Stimulated activated naive CD4-positive, alpha-beta T cell (primary cell): ENCODE data around the gene TBC1D16.

Experiments
- DNase-seq, 6 experiments: peaks; one replicate each; lab custom pipeline; 2025; lab: John Stamatoyannopoulos, UW

TBC1D16 gene

GRCh38 chr17:79950751-79951150, 84.9 kb downstream of the TBC1D16 start:
- no peak for DNase-seq

DNA sequence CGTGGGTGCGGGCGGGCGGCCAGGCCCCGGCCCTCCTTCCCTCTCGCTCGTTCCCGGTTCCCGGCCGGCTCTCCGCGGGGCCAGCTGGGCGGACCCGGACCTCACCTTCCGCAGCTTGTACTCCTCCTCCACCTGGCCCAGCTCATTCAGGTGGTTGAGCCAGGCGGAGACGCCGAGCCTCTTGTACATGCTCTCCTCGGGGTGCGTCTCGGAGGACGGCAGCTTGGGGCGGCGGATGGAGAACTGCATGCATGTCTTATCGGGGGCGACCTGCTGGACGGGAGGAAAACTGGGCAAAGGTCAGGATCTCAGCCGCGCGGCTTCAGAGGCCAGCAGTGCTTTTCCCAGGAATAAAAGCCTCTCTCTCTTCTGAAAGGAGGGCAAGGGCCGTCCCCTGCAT, 85.4 kb downstream of the TBC1D16 start:
- DNase-seq = no peak

DNA sequence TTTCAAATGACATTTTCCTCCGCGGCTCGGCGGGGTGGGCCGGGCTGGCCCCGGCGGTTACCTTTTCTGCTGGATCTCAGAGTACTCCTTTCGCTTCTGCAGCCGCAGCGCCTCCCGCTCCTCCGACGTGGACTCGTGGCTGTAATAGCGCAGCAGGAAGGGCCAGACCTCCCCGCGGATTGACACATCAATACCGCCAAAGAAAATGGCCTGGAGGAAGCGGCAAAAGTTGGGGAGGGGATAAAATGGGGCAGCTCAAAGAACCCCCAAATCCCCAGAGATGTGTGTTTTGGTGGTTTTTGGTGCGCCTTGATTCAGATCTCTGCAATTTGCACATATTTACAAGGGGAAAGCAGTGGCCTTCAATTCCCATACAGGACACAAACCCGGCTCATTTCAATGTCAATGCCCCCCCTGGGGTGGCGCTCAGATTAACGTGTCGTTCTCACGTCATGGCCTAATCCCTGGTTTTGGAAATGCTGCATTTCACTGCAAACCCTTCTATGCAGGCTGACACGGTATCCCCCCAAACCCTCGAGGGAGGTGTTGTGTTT, 85.9 kb downstream of the TBC1D16 start:
- DNase-seq = no peak

DNA sequence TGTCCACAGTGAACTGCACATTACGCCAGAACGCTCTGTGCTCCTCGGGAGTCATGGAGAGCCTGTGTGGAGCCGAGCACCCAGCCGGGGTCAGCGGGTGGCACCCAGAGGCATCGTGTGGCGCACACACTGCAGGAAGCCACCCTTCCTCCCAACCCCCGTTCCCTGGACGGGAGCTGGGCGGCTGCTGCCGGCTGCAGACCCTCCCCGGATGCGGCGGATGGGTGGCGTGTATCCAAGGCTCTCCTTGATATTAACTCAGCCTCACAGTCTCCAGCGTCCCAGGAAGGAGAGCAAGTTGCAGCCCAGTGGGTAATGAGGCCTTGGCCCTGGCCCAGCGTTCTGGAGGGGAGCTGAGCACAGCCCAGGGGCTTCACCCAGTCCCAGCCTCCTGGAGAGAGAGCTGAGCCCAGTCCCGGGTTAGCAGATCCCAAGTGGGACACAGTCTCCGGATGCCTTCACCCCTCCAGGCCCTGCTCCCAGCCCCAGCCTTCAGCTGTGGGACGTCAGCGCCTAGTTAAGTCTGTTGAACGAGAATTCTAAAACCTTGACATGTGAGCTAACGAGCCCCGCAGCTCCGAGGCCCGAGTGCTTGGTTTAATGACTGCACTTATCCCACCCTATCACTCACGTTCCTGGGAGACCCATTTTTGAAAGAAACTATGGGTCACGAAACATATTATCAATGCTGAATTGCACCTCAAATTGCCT, 86.6 kb downstream of the TBC1D16 start:
- DNase-seq = no peak

DNA sequence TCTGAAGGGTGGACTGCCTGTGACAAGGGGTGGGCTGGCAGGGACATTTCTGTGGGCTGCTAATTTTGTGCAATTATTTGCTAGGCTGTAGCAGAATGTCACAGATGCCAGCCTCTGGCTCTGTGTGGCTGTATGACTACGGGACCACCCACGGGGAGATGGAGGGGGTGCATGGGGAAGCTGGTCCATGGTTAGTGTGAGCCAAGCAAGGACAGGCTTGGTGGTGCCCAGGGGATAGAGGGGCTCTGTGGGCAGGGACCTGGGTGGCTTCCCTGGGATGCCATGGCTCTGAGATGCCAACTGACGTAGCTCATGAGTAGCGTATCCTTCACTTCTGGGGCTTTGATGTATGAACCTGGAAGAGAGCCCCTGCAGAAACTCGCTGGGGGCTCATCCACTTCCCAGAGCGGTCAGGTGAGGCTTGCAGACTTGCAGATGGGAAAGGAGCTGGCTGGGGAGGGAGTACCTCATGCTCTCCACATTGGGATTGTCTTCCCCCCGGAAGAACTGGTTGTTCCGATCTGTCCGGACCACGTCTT, 87.2 kb downstream of the TBC1D16 start:
- DNase-seq = no peak

DNA sequence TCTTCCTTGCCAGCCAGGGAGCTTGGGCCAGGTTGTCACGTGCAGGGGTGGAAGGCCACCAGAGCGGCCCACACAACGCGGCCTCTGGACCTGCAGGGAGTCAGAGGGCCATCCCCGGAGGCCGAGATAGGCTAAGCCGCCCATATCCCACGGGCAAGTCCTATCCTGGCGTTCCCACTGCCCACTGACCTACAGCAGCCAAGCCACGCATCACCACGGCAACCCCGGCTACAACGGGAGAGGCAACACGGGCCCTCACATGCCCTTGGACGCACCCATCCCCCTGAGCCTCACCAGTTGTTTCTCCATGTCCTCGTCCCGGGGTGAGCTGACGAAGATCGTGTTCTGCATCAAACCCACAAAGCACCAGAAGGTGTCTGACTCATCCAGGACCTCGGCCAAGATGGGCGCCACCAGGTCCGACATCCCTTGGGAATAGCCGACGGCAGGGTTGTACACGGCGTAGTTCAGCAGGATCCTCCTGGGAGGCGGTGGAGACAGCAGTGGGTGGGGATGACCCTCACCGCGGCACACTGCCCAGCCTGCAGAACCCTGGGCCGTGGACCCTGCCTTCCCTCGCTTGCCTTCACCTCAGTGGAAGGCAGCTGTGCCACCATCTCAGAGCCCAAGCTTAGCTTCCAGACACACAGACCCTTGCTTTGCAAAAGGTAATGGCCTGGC, 88.2 kb downstream of the TBC1D16 start:
- no peak for DNase-seq

DNA sequence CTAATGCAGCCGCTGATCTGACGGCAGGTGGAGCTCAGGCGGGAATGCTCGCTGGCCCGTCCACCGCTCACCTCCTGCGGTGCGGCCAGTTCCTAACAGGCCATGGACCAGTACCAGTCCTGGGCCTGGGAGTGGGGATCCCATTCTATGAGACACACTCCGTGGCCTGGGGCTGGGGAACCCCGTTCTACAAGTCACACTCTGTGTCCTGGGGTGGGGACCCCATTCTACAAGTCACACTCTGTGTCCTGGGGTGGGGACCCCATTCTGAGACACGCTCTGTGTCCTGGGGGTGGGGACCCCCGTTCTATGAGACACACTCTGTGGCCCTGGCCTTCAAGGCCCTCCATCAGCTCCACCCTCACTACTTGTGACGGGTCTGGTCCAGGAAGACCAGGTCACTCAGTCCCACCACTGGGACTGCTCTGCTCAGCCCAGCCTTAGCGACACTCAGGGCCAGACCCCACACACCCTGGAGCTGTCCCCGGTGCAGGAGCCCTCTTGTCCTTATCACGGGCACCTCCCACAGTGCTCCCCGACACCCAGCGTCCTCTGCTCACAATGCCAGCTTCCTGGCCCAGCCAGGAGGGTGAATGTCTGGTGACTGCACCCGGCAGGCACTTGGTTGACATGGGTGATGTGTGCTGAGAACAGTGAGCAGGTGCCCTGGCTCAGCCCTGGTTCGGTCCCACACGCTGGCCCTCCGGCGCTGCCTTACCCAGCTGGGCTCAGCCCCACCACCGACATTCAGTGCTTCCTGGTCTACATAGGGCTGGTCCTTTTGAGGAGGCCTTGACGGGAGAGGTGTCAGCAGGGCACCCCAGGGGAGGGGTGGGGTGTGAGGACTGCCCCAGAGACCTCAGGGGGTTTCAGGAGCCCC, 89.1 kb downstream of the TBC1D16 start:
- DNase-seq = no peak

DNA sequence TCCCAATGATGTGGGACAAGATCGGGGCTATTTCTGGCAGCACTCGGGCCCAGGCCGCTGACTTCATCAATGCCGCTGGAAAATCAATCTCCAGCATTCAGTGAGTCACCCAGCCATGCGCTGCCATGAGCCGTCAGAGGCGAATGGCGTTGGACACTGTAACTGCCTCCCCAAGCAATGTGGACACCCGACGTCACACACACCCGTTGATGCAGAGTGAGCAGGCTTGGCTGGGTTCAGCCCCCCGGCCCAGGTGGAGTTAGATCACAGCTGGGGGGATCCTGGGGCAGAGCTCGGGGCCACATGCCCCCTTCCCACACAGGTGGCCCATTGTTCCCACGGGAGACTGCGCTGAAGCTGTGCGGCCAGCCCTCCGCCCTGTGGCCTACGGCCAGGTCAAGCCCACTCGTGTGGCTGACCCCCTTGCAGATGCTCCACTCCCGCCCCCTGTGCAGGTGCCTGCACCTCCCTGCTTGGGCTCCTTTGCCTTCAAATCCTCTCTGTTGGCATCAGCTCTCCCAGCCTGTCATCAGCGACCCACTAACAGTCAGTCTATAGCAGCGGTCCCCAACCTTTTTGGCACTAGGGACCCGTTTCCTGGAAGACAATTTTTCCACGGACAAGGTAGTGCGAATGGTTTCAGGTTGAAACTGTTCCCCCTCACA, 89.9 kb downstream of the TBC1D16 start:
- DNase-seq = no peak

GRCh38 chr17:79944821-79945391, 90.8 kb downstream of the TBC1D16 start:
- no peak for DNase-seq

DNA sequence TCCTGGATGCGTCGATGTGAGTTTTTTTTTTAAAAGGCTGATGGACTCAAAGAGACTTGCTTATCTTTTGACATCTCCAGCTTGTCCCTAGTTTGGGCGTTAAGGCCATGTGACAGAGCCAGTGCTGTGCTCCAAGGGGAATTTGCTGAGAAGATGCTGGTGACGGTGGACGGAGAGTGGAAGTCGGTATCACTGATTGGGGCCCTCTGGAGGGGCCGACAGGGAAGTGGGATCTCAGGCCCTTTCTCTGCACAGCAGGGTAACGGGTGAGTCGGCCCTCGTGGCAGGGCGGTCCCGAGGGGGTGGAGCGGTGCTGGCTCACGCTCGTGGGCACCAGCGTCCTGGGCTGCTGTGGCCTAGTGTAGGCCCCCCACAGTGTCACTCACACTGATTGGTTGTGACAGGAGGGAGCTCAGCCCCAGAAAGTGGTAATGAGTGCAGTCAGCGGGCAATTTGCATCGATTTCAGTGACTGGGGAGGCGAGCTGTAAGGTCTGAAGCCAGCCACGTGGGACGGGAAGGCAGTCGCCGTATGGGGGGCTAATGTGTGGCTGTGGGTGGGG, 91.3 kb downstream of the TBC1D16 start:
- no peak for DNase-seq

GRCh38 chr17:79943347-79944241, 92.1 kb downstream of the TBC1D16 start:
- DNase-seq = no peak

GRCh38 chr17:79942591-79943346, 92.9 kb downstream of the TBC1D16 start:
- peak in 1 of 6 experiments; percentile 5 for DNase-seq

- DNase-seq = no peak
These were observed 93.7 kb downstream of the TBC1D16 start for GRCh38 chr17:79942011-79942405.

DNA sequence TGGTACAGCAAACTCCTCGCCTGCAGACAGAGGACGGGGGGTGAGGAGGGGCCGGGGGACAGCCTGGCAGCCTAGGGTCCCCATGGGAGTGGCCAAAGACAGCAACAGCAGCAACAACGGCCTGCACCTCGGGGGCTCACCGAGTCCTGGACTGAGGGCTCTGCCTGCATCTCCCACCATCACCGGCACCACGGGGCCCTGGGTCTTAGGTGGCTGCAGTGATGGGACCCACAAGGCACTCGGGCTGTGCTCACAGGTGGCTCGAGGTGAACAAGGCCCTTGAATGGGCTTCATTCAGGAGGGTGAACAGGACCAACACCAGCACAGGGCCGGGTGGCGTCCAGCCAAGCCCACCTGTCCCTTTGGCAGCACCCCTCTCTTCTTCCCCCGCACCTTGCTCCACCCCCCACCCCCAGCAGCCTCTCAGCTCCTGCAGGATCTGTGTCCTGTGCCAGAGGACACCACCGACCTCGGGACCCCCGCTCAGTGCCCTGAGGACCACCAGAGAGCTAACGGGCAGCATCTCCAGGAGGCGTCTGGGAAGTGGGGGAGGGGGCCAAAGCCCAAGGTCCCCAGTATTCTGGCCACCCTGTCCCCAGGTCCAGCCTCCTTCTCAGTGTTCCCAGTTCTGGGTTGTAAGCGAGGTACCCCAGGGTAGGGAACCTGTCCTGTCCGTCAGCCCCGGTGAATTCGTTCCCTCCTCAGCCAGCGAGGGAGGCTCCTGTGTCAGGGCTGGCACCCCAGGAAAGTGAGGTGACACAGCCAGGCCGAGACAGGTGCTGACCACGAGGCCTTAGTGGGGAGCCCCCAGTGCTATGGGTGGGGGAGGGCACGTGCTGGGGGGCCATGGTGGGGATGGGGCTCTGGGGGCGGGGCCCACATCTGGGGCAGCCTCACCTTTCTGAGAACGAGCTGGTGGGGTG, 94.3 kb downstream of the TBC1D16 start:
- no peak for DNase-seq

- DNase-seq = no peak
These were observed 95.1 kb downstream of the TBC1D16 start for GRCh38 chr17:79940459-79941087.

DNA sequence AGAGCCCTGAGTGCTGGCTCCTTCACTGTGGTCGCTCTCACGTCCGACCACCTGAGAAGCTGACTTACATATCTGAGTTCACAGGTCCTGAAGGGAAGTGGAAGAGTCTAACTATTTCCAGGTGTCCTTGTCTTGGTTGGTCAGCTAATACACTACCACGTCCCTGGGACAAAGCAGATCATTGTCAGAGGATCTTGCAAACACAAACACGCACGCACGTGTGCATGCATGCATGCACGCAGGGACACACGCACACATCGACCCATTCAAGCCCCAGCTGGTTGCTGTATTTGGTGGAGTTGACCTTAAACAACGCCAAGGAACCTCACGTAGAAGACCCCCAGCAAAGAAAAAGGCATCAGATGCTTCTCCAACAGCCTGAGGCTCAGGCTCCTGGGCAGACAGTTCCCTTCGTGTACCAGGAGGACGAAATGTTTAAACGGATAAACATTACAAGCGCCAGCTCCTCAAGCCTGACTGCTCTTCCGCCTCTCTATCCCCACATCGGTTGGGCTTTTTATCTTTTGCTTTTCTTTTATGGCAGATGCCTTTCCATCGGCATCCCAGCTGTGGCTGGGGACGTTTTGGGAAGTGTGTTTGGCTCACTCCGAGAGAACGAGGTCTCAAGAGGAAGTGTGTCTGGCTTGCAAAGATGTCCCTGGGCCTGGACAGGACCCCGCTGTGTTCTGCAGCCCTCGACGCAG, 95.8 kb downstream of the TBC1D16 start:
- DNase-seq = no peak

DNA sequence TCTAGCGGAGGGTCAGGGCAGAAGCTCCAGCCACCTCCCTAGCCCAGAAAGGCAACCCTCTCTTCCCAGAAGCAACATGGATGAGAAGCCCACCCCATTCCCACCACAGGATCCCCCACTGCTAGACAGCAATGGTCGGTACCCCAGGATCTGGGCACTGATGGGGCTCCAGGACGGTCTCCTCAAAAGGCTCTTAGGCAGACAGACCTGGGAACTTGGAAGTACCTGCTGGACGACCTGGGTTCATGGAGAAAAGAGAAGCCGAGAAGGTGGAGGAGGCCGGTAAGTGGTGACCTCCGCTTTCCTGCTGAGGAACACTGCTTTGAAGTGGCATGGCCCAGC, 96.6 kb downstream of the TBC1D16 start:
- DNase-seq = no peak
